HUES64 (cell line): ENCODE data around the gene RPL35.
A peak's percentile ranks its signal among the peaks of the same experiment; 100 is the strongest.

ENCODE experiments used
- H3K27ac ChIP-seq: 2 replicates; pipeline ENCODE4 v1.7.0; 2013; ENCODE audit warnings: low read depth, low read length, inconsistent platforms
- H3K27me3 ChIP-seq: 2 replicates; pipeline ENCODE4 v1.6.1; 2013; ENCODE audit warnings: mild to moderate bottlenecking, low read length; ENCODE audit not compliant: insufficient read depth
- H3K36me3 ChIP-seq: 2 replicates; pipeline ENCODE4 v1.6.1; 2013; ENCODE audit warnings: mild to moderate bottlenecking, low read length; ENCODE audit not compliant: insufficient read depth
- H3K4me1 ChIP-seq: 2 replicates; pipeline ENCODE4 v1.6.1; 2013; ENCODE audit warnings: mild to moderate bottlenecking, low read length, moderate library complexity; ENCODE audit not compliant: insufficient read depth
- H3K4me3 ChIP-seq: 2 replicates; pipeline ENCODE4 v1.5.1; 2013; ENCODE audit warnings: mild to moderate bottlenecking, low read length, moderate library complexity
- H3K9ac ChIP-seq: 2 replicates; pipeline ENCODE4 v1.6.1; 2013; ENCODE audit warnings: mild to moderate bottlenecking, low read depth, low read length
- H3K9me3 ChIP-seq: 2 replicates; pipeline ENCODE4 v1.6.1; 2013; ENCODE audit warnings: low read depth, low read length; ENCODE audit not compliant: insufficient read depth
- WGBS: fragments of 150-250, 120-280 bp; methylation state at CpG from one replicate; pipeline ENCODE4 v1.1.7; 2013; ENCODE audit warnings: missing lambda C conversion rate; 5-methylcytosine and 5-hydroxymethylcytosine counted together

Gene RPL35

GRCh38 chr9:124858330-124859046 is 3.3 kb downstream of the RPL35 start:
- Histone ChIP-seq H3K9ac (no peak overlapping the region), H3K27ac (no peak overlapping the region; the same call in 1 of the 2 replicates), H3K9me3 (no peaks in the 10 kb centered on the region), H3K4me1 (peaks cover 8% of the 10 kb centered on the region), H3K27me3 (no peaks in the 10 kb centered on the region), H3K36me3 (peaks cover 49% of the 10 kb centered on the region), H3K4me3 (no peak overlapping the region)
- WGBS = 95% methylated on average over 9 of the region's 9 CpGs

- Histone ChIP-seq H3K27me3 (no peaks in the 10 kb centered on the region), H3K4me3 (no peak overlapping the region), H3K9me3 (no peaks in the 10 kb centered on the region), H3K4me1 (peaks cover 8% of the 10 kb centered on the region), H3K27ac (no peak overlapping the region), H3K36me3 (peaks cover 49% of the 10 kb centered on the region), H3K9ac (no peak overlapping the region)
- 95% methylated on average over 24 of the region's 24 CpGs for WGBS
Measured at GRCh38 chr9:124857533-124858162, 4.1 kb downstream of the RPL35 start.

GRCh38 chr9:124855944-124856765 is 5.6 kb downstream of the RPL35 start:
- Histone ChIP-seq H3K4me3 (no peak overlapping the region), H3K36me3 (peaks cover 47% of the 10 kb centered on the region), H3K9me3 (no peaks in the 10 kb centered on the region), H3K27ac (peak overlapping the region; percentile 32; the same call in 1 of the 2 replicates), H3K27me3 (no peaks in the 10 kb centered on the region), H3K4me1 (peaks cover 8% of the 10 kb centered on the region), H3K9ac (no peak overlapping the region)
- WGBS = 64% methylated on average over 16 of the region's 16 CpGs

GRCh38 chr9:124855566-124855943 is 6.2 kb downstream of the RPL35 start:
- no peaks in the 10 kb centered on the region for H3K27me3 ChIP-seq
- WGBS = 93% methylated on average over 18 of the region's 18 CpGs
- H3K36me3 ChIP-seq = peaks cover 41% of the 10 kb centered on the region
- H3K4me3 ChIP-seq = no peak overlapping the region
- H3K9ac ChIP-seq = no peak overlapping the region
- no peaks in the 10 kb centered on the region for H3K9me3 ChIP-seq
- H3K27ac ChIP-seq = no peak overlapping the region; the same call in 1 of the 2 replicates
- peaks cover 6% of the 10 kb centered on the region for H3K4me1 ChIP-seq

GRCh38 chr9:124854822-124855221 is 6.9 kb downstream of the RPL35 start:
- Histone ChIP-seq H3K27me3 (no peaks in the 10 kb centered on the region), H3K9me3 (no peaks in the 10 kb centered on the region), H3K4me1 (no peaks in the 10 kb centered on the region; the same call in 1 of the 2 replicates), H3K36me3 (peaks cover 34% of the 10 kb centered on the region), H3K4me3 (no peak overlapping the region), H3K9ac (no peak overlapping the region), H3K27ac (no peak overlapping the region)
- 90% methylated on average over 7 of the region's 7 CpGs for WGBS

- Histone ChIP-seq H3K9me3 (no peaks in the 10 kb centered on the region), H3K36me3 (peaks cover 27% of the 10 kb centered on the region), H3K4me3 (no peak overlapping the region), H3K9ac (no peak overlapping the region), H3K27me3 (no peaks in the 10 kb centered on the region), H3K4me1 (no peaks in the 10 kb centered on the region), H3K27ac (no peak overlapping the region)
- WGBS = 93% methylated on average over 8 of the region's 8 CpGs
Measured at GRCh38 chr9:124854161-124854560, 7.6 kb downstream of the RPL35 start.

- Histone ChIP-seq H3K9me3 (no peaks in the 10 kb centered on the region), H3K27ac (no peak overlapping the region), H3K9ac (peak overlapping the region; percentile 50; the same call in 1 of the 2 replicates), H3K36me3 (peaks cover 22% of the 10 kb centered on the region), H3K27me3 (no peaks in the 10 kb centered on the region), H3K4me1 (no peaks in the 10 kb centered on the region), H3K4me3 (peak overlapping the region; percentile 57)
- 77% methylated on average over 11 of the region's 11 CpGs for WGBS
Measured at GRCh38 chr9:124853605-124854143, 8.1 kb downstream of the RPL35 start.

- Histone ChIP-seq H3K9ac (peak within 1 kb of the TSS; percentile 50; the same call in 1 of the 2 replicates), H3K4me3 (peak within 1 kb of the TSS; percentile 57), H3K4me1 (no peaks in the 10 kb centered on the region), H3K36me3 (peaks cover 15% of the 10 kb centered on the region), H3K27ac (no peak within 1 kb of the TSS), H3K27me3 (no peaks in the 10 kb centered on the region), H3K9me3 (no peaks in the 10 kb centered on the region)
- WGBS = 3% methylated on average over 51 of the region's 51 CpGs
Measured at GRCh38 chr9:124852829-124853531, 8.8 kb downstream of the RPL35 start, which contains the start of gene WDR38. Gene WDR38, plus strand, starts transcription at chr9:124853460. Its CDS starts 72 bp downstream, at chr9:124853532.

GRCh38 chr9:124852121-124852828 is 9.5 kb downstream of the RPL35 start:
- Histone ChIP-seq H3K27ac (no peak overlapping the region), H3K4me1 (no peaks in the 10 kb centered on the region), H3K9ac (no peak overlapping the region), H3K4me3 (peak overlapping the region; percentile 57), H3K36me3 (peaks cover 8% of the 10 kb centered on the region), H3K27me3 (no peaks in the 10 kb centered on the region), H3K9me3 (no peaks in the 10 kb centered on the region)
- 75% methylated on average over 13 of the region's 13 CpGs for WGBS

GRCh38 chr9:124849801-124850200 is 12.0 kb downstream of the RPL35 start:
- WGBS = 95% methylated on average over 10 of the region's 10 CpGs

More at GRCh38 chr9:124849801-124850200, 12.0 kb downstream of the RPL35 start:
- no peak overlapping the region for H3K9ac ChIP-seq
- no peaks in the 10 kb centered on the region for H3K27me3 ChIP-seq
- H3K4me1 ChIP-seq = no peaks in the 10 kb centered on the region
- no peak overlapping the region for H3K27ac ChIP-seq
- no peaks in the 10 kb centered on the region for H3K9me3 ChIP-seq
- H3K4me3 ChIP-seq = no peak overlapping the region
- H3K36me3 ChIP-seq = no peaks in the 10 kb centered on the region
